Activated CD4-positive, alpha-beta T cell treated with anti-CD3 and anti-CD28 coated beads for 48 hours (primary cell): ENCODE data around the gene CD37.
A peak's percentile ranks its signal among the peaks of the same experiment; 100 is the strongest.
"Not testable (repeated sequence)": the region's sequence is repeated elsewhere in the genome, so short reads cannot be mapped to it uniquely, and the experiment has no call there.

ENCODE experiments used
- DNase-seq: peaks from one replicate; pipeline ENCODE4 v3.0.0-alpha.2; 2020

The CD37 gene

DNA sequence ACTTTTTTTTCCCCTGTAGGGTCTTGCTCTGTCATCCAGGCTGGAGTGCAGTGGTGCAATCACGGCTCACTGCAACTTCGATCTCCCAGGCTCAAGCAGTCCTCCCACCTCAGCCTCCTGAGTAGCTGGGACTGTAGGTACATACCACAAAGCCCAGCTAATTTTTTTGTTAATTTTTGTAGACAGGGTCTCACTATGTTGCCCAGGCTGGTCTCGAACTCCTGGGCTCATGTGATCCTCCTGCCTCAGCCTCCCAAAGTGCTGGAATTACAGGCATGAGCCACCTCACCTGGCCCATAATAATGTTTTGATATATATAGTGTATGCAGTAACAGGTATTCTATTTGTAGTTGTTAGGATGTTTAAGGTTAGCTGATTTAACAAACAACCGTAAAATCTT, 4.0 kb upstream of the CD37 start:
- not testable (repeated sequence) for DNase-seq

DNA sequence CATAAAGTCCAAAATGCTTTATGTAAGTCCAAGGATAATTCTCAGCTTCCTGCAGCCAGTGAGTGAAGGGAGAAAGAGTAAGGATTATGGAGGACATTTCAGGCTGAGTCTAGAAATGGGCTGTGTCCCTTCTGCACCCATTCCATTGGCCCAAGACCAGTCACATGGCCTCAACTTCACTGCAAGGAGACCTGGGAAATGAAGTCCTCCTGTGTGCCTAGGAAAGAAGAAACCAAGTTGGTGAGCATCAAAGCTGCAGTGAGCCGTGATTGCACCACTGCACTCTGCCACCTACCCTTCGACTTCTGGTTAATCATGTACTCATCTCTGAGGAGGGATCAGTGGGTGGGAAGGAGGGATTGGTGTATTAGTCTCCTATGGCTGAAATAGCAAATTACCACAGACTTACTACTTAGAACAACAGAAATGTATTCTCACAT, 3.6 kb upstream of the CD37 start:
- peak; percentile 77 for DNase-seq

DNA sequence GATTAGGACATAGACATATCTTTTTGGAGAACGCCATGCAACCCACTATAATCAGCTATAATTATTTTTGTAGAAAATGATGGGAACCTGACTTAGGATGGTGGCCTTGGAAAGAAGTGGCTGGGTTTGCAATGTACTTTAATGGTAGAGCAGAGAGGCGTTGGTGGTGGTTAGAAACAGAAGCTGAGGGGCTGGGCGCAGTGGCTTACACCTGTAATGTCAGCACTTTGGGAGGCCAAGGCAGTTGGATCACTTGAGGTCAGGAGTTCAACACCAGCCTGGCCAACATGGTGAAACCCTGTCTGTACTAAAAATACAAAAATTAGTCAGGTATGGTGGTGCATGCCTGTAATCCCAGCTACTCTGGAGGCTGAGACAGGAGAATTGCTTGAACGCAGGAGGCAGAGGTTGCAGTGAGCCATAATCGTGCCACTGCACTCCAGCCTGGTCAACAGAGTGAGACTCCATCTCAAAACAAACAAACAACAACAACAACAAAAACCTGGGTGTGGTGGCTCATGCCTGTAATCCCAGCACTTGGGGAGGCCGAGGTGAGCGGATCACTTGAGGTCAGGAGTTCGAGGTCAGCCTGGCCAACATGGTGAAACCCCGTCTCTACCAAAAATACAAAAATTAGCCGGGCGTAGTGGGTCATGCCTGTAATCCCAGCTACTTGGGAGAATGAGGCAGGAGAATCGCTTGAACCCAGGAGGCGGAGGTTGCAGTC, 2.4 kb upstream of the CD37 start:
- DNase-seq = not testable (repeated sequence)

DNA sequence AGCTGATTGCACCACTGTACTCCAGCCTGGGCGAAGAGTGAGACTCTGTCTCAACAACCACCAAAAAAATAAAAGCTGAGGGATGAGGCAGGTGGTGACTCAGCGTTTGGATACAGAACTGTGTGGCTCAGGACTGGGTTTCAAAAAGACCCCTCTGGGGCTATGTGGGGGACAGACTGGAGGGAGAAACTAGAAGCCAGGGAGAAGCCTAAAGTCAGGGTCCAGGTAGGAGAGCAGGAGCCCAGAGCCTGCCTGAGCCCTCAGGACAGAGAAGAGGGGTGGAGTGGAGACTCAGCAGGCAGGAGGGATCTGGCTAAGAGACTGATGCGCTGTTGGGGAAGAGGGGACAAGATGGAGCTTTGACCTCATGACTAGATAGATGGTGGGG, 1.8 kb upstream of the CD37 start:
- peak; percentile 32 for DNase-seq

DNA sequence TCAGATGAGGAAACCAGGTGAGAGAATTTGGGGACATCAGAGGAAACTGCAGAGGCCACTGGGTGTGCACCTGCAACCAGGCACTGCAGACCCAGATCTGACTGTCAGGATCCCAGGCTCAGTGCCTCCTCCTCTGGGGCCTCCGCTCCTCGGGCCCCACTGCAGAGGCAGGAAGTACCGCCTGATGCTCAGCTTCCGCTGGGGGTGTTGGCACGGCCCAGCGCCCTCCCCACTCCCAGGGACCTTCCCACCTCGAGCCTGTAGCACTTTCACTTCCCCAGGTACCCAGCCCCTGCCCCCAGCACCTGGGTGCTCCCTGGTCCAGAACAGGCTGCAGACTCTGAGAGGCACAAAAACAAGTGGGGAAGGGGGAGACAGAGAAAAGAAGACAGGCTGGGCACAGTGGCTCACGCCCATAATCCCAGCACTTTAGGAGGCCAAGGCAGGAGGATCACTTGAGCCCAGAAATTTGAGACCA, 1.4 kb upstream of the CD37 start:
- peak; percentile 74 for DNase-seq

DNA sequence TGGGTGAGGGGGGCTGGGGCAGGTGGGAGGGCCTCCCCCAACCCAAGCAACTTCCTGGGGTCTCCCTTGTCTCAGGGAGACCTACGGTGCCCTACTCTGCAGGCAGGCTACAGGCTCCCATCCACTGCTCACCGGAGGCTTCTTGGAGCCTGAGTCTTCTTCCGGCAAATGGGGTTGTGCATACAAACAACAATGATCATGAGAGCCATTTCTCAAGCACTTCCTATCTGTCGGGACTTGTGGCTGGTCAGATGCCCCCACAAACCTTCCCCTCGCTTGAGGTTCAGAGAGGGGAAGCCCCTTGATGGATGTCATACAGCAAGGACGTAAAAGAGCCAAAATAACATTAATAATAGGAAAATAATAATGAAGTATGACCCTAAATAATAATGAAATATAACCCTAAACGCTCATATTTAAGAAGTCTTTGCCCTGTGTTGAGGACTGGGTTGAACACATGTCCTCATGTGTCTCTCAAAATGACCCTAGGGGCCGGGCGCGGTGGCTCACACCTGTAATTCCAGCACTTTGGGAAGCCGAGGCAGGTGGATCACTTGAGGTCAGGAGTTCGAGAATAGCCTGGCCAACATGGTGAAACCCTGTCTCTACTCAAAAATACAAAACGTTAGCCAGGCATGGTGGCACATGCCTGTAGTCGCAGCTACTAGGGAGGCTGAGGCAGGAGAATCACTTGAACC, 727 bp downstream of the CD37 start:
- peak; percentile 18 for DNase-seq

DNA sequence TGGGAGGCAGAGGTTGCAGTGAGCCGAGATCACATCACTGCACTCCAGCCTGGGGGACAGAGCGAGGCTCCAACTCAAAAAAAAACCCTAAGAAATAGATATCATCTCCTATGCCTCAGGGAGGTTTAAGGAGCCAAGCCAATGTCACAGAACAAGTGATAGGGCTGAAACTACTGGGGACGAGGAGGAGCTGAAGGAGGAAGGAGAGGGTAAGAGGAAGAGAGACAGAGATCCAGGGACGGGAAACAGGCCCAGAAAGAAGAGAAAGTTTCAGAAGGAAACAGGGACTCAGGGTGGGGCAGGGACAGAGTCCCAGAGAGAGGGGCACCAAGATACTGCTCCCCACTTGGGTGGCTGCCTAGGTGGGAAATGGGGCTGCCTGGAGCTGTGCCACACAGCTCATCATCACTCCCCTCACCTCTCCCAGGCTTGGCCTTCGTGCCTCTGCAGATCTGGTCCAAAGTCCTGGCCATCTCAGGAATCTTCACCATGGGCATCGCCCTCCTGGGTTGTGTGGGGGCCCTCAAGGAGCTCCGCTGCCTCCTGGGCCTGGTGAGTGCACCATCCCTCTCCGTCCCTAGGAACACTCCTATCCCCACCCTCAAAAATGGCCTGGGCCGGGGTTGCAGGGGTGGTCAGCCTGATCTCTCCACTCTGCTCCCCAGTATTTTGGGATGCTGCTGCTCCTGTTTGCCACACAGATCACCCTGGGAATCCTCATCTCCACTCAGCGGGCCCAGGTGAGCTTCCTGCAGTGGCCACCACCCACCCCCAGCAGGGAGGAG, 1.5 kb downstream of the CD37 start:
- DNase-seq = no peak

DNA sequence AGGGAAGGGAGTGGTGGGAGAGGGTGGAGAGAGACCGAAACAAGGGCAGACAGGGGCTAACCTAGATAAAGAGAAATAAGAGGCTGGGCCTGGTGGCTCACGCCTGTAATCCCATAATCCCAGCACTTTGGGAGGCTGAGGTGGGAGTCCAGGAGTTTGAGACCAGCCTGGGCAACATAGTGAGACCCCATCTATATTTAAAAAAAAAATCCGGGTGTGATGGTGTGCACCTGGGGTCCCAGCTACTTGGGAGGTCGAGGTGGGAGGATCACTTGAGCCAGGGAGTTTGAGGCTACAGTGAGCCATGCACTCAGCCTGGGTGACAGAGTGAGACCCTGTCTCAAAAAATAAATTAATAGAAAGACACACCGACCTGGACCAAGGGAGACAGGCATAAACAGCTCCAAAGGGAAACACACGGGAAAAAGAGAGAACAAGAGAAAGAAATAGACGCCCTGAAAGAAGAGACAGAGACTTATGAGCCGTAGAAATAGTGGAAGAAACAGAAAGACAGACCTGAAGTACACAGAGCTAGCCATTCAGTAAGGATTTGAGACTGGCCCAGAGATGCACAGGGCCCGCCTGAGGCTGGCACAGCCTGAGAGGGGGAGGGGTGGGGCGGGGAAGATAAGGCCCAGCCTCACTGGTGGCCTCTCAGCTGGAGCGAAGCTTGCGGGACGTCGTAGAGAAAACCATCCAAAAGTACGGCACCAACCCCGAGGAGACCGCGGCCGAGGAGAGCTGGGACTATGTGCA, 2.2 kb downstream of the CD37 start:
- DNase-seq = no peak

DNA sequence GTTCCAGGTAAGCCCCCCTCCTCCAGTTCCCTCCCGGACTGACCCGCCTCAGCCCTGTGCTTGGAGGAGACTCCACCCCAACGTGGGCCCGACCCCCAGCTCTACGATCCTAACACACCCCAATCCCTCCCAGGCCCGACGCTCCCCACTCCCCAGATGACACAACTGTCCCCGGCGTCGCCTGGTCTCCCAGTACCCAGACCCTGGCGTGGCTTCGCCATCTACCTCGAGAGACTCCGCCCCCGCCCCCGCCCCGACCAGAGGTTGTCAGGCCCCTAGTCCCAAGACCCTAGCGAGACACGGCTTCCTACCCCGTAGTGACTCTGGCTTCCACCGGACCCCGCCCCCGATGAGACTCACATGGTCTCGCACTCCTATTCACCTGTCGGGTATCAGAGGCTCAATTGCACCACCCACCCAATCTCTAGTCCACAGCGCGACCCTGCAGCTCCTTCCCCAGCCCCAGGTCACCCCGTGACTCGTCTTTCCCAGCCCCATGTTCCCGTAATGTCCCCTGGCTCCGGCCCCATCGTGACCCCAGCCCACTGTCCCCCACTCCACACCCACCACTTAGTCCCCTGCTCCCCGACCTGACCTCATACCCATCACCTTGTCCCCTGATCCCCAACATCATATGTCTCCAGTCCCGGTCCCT, 2.9 kb downstream of the CD37 start:
- DNase-seq = no peak

DNA sequence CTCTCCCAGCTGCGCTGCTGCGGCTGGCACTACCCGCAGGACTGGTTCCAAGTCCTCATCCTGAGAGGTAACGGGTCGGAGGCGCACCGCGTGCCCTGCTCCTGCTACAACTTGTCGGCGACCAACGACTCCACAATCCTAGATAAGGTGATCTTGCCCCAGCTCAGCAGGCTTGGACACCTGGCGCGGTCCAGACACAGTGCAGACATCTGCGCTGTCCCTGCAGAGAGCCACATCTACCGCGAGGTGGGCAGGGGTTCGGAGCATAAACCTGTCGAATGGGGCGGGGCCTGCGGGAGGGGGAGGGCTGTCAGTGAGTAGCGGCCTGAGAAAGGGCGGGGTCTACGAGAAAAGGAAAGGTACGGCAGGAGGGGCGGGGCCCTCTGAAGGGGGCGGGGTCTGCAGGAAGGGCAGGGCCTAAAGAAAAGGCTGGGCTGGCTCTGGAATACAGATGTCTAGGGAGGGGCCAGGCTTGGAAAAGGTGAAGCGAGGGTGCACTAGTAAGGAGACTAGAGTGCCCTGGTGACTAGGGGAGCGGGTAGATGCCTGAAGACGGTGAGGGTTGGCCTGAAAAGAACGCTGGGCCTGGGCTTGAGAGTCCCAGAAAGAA, 3.6 kb downstream of the CD37 start:
- DNase-seq = peak; percentile 68

DNA sequence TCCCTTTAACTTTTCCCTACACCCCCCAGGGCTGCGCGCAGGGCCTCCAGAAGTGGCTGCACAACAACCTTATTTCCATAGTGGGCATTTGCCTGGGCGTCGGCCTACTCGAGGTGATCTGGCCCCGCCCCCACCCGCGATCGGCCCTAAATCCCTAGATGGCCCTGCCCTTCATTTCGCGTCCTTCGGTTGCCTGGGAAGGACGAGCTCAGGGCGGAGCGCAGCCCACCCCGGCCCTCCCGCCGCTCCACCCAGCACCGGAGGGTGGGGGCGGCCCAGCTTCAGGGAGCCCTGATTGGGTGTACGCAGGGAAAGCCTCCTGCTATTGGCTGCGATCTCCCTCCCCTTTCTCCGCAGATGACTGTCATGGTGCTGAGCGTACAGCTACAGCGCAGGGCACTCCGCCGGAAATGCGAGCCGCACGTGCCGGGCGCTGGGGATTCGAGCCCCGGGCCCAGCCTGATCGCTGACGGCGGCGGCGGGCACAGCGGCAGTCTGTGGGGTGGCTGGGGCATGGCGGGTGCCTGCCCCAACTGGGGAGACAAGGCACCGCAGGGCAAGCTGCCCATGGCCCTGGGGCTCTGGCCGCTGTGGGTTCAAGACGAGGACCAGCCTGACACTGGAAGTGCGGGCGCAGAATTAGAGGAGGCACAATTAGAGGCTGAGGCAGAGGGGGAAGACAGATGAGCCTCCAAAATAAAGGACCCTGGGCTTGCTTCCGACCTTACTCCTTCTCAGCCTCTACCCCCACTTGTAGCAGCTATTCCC, 4.3 kb downstream of the CD37 start:
- no peak for DNase-seq

DNA sequence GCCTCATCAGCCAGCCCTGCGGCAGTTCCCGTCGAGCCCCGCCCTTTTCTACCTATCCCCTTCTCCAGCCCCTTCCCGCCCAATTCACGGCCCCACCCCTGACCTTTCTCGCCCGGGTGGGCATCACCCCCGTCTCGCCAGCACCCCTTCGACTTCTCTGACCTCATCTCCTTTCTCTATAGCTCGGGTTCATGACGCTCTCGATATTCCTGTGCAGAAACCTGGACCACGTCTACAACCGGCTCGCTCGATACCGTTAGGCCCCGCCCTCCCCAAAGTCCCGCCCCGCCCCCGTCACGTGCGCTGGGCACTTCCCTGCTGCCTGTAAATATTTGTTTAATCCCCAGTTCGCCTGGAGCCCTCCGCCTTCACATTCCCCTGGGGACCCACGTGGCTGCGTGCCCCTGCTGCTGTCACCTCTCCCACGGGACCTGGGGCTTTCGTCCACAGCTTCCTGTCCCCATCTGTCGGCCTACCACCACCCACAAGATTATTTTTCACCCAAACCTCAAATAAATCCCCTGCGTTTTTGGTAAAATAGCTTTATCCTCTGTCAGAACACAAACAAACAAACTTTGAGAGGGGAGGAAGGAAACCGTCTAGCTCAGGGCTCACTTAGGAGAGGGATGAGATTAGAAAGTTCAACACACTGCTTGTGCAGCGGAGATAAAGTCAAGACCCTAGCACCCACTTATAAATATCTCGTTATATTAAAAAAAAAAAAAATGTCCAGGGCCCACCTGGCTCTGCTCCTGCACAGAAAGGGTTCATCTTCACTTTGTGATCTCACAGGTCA, 5.1 kb downstream of the CD37 start:
- DNase-seq = no peak

DNA sequence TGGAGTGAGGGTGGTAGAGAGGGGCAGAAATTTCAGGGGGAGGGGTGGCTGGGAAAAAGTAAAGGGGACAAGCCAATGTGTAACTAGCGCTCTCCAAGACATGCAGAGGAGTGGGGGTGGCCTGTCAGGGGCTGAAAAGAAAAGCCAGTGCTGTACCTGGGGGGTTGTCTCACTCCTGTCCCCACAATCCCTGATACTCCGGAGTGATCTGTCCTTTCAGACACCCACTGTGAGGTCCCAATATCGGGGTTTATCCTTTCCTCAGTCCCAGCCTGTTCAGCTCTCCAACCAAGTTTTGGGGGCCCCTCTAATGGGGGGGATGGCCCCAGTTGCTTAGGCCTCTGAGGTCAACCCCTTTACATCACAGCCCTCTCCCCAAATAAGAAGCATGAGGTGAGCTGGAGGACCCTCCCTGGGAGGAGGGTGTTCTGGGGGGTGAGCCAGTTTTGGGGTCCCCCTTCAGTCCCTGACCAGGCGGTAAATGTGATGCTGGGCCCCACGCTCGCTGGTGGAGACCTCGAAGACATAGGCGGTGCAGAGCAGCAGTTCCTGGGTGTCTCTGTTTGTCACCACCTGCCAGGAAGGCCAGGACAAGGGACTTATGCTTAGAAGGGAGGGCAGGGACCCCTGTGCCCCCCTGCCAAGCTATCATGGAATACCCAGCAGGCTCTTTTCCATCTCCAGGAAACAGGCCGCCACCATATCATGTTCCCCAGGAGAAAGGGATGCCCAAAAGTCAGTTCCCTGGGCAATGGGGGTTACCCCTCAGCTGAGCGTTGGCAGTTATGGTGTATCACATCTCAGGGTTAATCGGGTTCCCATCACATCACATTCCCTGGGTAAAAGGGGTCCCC, 5.9 kb downstream of the CD37 start:
- DNase-seq = no peak

DNA sequence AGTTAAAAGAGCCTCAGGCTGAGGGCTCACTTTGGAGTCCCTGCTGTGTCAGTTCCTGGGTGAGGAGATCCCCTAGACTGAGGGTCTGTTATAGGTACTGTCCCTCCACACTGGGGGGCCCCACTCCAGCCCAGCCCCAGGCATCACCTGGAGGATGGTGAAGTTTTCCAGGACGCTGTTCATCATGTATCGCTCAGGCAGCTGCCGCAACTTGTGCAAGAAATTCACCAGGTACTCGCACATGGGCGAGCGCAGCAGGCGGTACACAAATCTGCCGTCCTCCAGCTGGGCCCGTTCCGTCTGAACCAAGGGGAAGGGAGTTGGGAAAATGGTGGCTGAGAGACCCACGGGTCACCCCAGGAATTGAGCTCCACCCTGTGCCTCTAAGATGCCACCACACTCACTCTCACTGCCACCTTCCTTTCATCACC, 7.1 kb downstream of the CD37 start:
- no peak for DNase-seq

DNA sequence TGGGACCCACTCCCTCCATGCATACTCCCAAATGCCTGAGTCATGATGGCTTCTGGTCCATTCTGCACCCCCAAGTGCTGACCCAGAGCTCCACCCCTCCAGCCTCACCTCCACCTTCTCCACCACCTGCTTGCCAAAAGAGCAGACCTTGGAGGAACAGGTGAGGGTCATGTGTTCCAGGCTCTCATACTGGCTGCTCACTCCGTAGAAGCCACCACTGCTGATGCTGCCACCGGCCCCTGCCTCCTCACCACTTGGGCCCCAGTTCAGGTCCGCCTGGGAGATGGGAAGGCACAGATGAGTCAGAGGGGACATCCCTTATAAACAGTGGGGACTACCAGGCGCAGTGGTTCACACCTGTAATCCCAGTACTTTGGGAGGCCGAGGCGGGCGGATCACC, 7.9 kb downstream of the CD37 start:
- DNase-seq = no peak

DNA sequence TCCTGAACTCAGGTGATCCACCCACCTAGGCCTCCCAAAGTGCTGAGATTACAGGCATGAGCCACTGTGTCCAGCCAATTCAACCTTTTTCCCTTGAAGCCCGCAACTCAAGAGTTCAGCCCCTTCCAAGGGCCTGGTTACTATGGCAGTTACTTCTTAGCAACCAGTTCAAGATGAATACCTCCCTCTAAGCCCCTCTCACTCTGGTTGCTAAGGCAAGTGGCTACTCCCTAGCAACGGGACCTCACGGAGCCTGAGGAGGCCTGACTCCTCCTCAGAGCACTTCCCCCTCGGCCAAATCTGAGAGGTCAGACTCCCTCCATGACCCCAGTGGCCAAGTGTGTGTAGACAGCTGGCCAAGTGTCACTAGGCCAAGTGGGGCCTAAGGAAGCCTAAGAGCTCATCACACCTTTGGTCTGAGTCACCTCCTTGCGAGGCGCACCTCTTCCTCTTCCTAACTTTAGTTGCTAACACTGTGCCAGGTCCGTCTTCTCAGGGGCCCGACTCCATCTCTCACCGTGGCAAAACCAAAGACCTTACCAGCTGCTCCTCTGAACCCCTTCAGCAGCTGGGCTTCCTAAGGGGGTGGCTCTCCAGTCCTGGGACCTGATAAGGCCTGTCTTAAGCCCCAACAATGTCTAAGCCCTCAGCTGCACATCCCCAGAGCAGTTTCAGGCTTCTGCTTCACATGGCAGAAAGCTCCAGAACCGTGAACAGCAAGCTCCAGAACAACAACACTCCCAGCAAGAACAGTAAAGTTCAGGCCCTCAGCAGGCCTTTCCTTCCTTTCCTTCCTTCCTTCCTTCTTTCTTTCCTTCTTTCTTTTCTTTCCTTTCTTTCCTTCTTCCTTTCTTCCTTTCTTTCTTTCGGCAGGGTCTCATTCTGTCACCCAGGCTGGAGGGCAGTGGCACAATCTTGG, 9.6 kb downstream of the CD37 start:
- DNase-seq = no peak

DNA sequence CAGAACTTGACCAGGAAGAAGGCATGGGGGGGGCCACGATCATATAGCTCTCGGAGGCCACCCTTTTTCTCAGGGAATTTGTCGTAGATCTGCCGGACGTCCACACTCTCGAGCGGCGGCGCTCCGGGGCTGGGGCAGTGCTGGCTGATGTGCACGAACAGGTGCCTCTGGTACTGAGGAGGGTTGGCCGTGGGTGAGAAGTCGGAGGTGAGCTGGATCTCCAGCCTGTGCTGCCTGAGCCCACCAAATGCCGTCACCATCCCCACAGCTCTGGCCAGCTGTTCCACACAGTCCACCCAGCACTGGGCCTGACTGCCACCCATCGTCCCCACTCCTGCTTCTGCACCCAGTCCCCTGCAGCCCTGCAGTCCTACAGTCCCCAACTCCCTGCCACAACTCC, 12.0 kb downstream of the CD37 start:
- DNase-seq = no peak

DNA sequence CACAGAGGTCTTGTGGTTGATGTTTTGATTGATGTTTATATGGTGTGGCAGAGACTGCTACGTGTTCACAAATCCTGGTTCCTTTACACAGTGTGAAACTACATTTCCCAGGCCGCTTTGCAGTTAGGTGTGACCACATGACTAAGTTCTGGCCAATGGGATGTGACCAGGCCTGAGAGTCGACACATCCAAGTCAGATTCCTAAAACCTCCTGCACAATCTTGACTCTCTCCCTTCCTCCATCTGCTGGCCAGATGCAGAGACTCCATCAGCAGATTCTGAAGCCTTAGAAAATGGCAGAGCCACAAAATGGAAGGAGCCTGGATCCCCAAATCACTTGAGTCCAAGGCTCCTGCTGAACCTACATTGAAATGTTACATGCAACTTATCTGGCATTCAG, 12.6 kb downstream of the CD37 start:
- DNase-seq = peak; percentile 34
